ENCODE results near the gene HOXB1. TPM values are rescaled to one million over a fixed set of nuclear protein-coding genes. Genes with fewer than 3 reads are reported as not detected.

Gene HOXB1
- total RNA-seq, 2 donors from 2014 or later: not detected

- H3K27ac Mint-ChIP-seq: no peak overlapping the region
- no peak for DNase-seq
- H3K9me3 Mint-ChIP-seq: no peaks in the 10 kb centered on the region
Observed at GRCh38 chr17:48571024-48571818, 40.4 kb upstream of the HOXB1 start.

GRCh38 chr17:48570325-48571023 lies 39.7 kb upstream of the HOXB1 start:
- H3K27me3 Mint-ChIP-seq (ENCODE audit: low read depth): peaks cover 9% of the 10 kb centered on the region
- H3K27ac Mint-ChIP-seq: no peak overlapping the region
- peaks cover 4% of the 10 kb centered on the region for H3K4me1 Mint-ChIP-seq (ENCODE audit: low read depth)
- H3K9me3 Mint-ChIP-seq: no peaks in the 10 kb centered on the region
- DNase-seq: no peak
- H3K36me3 Mint-ChIP-seq (ENCODE audit: insufficient read depth in 2 of 2): no peaks in the 10 kb centered on the region
- no peak for ATAC-seq (replicated peaks in 1 of 2)
- H3K4me3 Mint-ChIP-seq: no peak overlapping the region

More at GRCh38 chr17:48571024-48571818, 40.4 kb upstream of the HOXB1 start:
- peaks cover 8% of the 10 kb centered on the region for H3K4me1 Mint-ChIP-seq (ENCODE audit: low read depth)
- peaks cover 9% of the 10 kb centered on the region for H3K27me3 Mint-ChIP-seq (ENCODE audit: low read depth)
- no peak for ATAC-seq (replicated peaks in 1 of 2)
- H3K36me3 Mint-ChIP-seq (ENCODE audit: insufficient read depth in 2 of 2): no peaks in the 10 kb centered on the region
- H3K4me3 Mint-ChIP-seq: no peak overlapping the region

GRCh38 chr17:48569674-48570324 lies 39.0 kb upstream of the HOXB1 start:
- Mint-ChIP-seq H3K4me1 (ENCODE audit: low read depth) (peaks cover 4% of the 10 kb centered on the region), H3K27me3 (ENCODE audit: low read depth) (peaks cover 8% of the 10 kb centered on the region), H3K27ac (no peak overlapping the region), H3K36me3 (ENCODE audit: insufficient read depth in 2 of 2) (no peaks in the 10 kb centered on the region), H3K9me3 (no peaks in the 10 kb centered on the region), H3K4me3 (no peak overlapping the region)
- no peak for DNase-seq
- no peak for ATAC-seq (replicated peaks in 1 of 2)

DNA sequence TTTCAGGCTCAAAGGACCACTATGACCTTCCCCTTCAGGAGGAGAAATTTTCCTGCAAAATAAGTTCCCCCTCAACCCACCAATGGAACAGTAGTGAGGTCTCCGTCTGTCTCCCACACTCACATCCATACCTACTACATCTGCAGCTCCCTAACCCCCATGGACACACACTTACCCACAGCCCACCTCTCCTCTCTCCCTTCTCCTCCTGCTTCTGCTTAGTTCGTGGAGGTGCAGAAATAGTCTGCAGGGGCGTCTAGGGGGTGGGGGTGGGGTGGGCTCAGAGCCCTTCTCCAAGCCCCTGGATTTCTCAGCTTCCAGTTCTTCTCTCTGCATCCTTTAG lies 38.4 kb upstream of the HOXB1 start:
- ATAC-seq (replicated peaks in 1 of 2) (no peak), DNase-seq (no peak)
- Mint-ChIP-seq H3K9me3 (no peaks in the 10 kb centered on the region), H3K36me3 (ENCODE audit: insufficient read depth in 2 of 2) (no peaks in the 10 kb centered on the region), H3K4me3 (no peak overlapping the region), H3K27me3 (ENCODE audit: low read depth) (peaks cover 2% of the 10 kb centered on the region), H3K27ac (no peak overlapping the region), H3K4me1 (ENCODE audit: low read depth) (peaks cover 4% of the 10 kb centered on the region)

- DNase-seq (no peak), ATAC-seq (replicated peaks in 1 of 2) (no peak)
- peaks cover 2% of the 10 kb centered on the region for H3K27me3 Mint-ChIP-seq (ENCODE audit: low read depth)
- no peak overlapping the region for H3K27ac Mint-ChIP-seq
- H3K9me3 Mint-ChIP-seq: no peaks in the 10 kb centered on the region
- H3K4me3 Mint-ChIP-seq: peak overlapping the region; percentile 4 to 53
- no peaks in the 10 kb centered on the region for H3K36me3 Mint-ChIP-seq (ENCODE audit: insufficient read depth in 2 of 2)
- H3K4me1 Mint-ChIP-seq (ENCODE audit: low read depth): peaks cover 4% of the 10 kb centered on the region
Observed at GRCh38 chr17:48568499-48569239, 37.9 kb upstream of the HOXB1 start.

- DNase-seq: no peak
- no peaks in the 10 kb centered on the region for H3K36me3 Mint-ChIP-seq (ENCODE audit: insufficient read depth in 2 of 2)
- no peaks in the 10 kb centered on the region for H3K9me3 Mint-ChIP-seq
- H3K4me1 Mint-ChIP-seq (ENCODE audit: low read depth): peaks cover 4% of the 10 kb centered on the region
- ATAC-seq (replicated peaks in 1 of 2): no peak
- peaks cover 10% of the 10 kb centered on the region for H3K27me3 Mint-ChIP-seq (ENCODE audit: low read depth)
- peak overlapping the region in 1 of 2 donors; percentile 53 for H3K4me3 Mint-ChIP-seq
- no peak overlapping the region for H3K27ac Mint-ChIP-seq
Observed at GRCh38 chr17:48567646-48568354, 37.0 kb upstream of the HOXB1 start.

- no peak for DNase-seq
- Mint-ChIP-seq H3K27ac (no peak overlapping the region), H3K9me3 (no peaks in the 10 kb centered on the region), H3K4me3 (no peak overlapping the region), H3K36me3 (ENCODE audit: insufficient read depth in 2 of 2) (no peaks in the 10 kb centered on the region), H3K4me1 (ENCODE audit: low read depth) (peaks cover 4% of the 10 kb centered on the region), H3K27me3 (ENCODE audit: low read depth) (peaks cover 13% of the 10 kb centered on the region)
- ATAC-seq (replicated peaks in 1 of 2): no peak
Observed at GRCh38 chr17:48567209-48567608, 36.4 kb upstream of the HOXB1 start.

DNA sequence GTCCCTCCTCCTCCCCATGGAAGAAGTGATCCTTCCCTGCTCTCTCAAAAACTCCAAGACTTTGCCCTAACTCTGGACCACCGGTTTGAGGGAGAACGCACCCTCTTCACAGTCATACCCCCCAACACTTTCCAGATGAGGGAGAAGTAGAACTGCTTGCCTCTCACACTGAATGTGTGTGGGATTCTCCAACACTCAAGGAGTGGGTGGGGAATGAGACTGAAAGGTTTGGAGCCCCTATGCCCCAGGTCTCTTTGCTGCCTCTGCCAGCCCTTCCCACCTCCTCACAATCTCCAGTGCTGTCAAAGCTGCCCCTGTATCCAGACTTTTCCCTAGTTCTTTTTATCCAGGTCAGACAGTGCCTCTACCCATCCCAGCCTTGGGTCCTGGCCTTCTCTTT lies 35.9 kb upstream of the HOXB1 start:
- no peak for DNase-seq
- H3K27me3 Mint-ChIP-seq (ENCODE audit: low read depth): peaks cover 13% of the 10 kb centered on the region
- H3K4me3 Mint-ChIP-seq: no peak overlapping the region
- no peak overlapping the region for H3K27ac Mint-ChIP-seq
- H3K4me1 Mint-ChIP-seq (ENCODE audit: low read depth): peaks cover 4% of the 10 kb centered on the region
- H3K36me3 Mint-ChIP-seq (ENCODE audit: insufficient read depth in 2 of 2): no peaks in the 10 kb centered on the region
- no peaks in the 10 kb centered on the region for H3K9me3 Mint-ChIP-seq
- ATAC-seq (replicated peaks in 1 of 2): no peak

GRCh38 chr17:48565925-48566710 lies 35.3 kb upstream of the HOXB1 start:
- H3K27ac Mint-ChIP-seq: no peak overlapping the region
- DNase-seq (no peak), ATAC-seq (replicated peaks in 1 of 2) (no peak)
- no peaks in the 10 kb centered on the region for H3K36me3 Mint-ChIP-seq (ENCODE audit: insufficient read depth in 2 of 2)
- peaks cover 13% of the 10 kb centered on the region for H3K27me3 Mint-ChIP-seq (ENCODE audit: low read depth)
- H3K9me3 Mint-ChIP-seq: no peaks in the 10 kb centered on the region
- peaks cover 4% of the 10 kb centered on the region for H3K4me1 Mint-ChIP-seq (ENCODE audit: low read depth)
- H3K4me3 Mint-ChIP-seq: no peak overlapping the region

- ATAC-seq (replicated peaks in 1 of 2): no peak
- Mint-ChIP-seq H3K27me3 (ENCODE audit: low read depth) (peaks cover 13% of the 10 kb centered on the region), H3K4me3 (no peak overlapping the region)
Observed at GRCh38 chr17:48565022-48565554, 34.3 kb upstream of the HOXB1 start.

GRCh38 chr17:48564188-48565021 lies 33.6 kb upstream of the HOXB1 start:
- Mint-ChIP-seq H3K9me3 (no peaks in the 10 kb centered on the region), H3K27ac (no peak overlapping the region), H3K4me1 (ENCODE audit: low read depth) (peaks cover 4% of the 10 kb centered on the region), H3K27me3 (ENCODE audit: low read depth) (peaks cover 13% of the 10 kb centered on the region), H3K4me3 (peak overlapping the region in 1 of 2 donors; percentile 45), H3K36me3 (ENCODE audit: insufficient read depth in 2 of 2) (no peaks in the 10 kb centered on the region)
- DNase-seq: no peak
- peak in 1 of 2 donors; percentile 21 for ATAC-seq (replicated peaks in 1 of 2)

More at GRCh38 chr17:48565022-48565554, 34.3 kb upstream of the HOXB1 start:
- H3K27ac Mint-ChIP-seq: no peak overlapping the region
- peaks cover 4% of the 10 kb centered on the region for H3K4me1 Mint-ChIP-seq (ENCODE audit: low read depth)
- H3K36me3 Mint-ChIP-seq (ENCODE audit: insufficient read depth in 2 of 2): no peaks in the 10 kb centered on the region
- no peaks in the 10 kb centered on the region for H3K9me3 Mint-ChIP-seq
- no peak for DNase-seq
